Endodermal cell (in vitro differentiated cells): ENCODE results near the gene PARS2. TPM values are rescaled to one million over a fixed set of nuclear protein-coding genes. Genes with fewer than 3 reads are reported as not detected.

Experiments used
- DNase-seq: peaks from one replicate; pipeline ENCODE4 v3.0.0-alpha.2; 2017
- H3K27ac ChIP-seq: 2 replicates; pipeline ENCODE4 v1.5.1; 2013; ENCODE audit warnings: mild to moderate bottlenecking, low read depth, low read length, moderate library complexity
- H3K27me3 ChIP-seq: 2 replicates; pipeline ENCODE4 v1.6.1; 2013; ENCODE audit warnings: mild to moderate bottlenecking, low read length, moderate library complexity; ENCODE audit not compliant: insufficient read depth, control insufficient read depth, poor library complexity, severe bottlenecking
- H3K36me3 ChIP-seq: 2 replicates; pipeline ENCODE4 v1.7.0; 2013; ENCODE audit warnings: mild to moderate bottlenecking, low read length, moderate library complexity; ENCODE audit not compliant: control insufficient read depth, insufficient read depth
- H3K4me1 ChIP-seq: one replicate; pipeline ENCODE4 v1.7.0; 2013; ENCODE audit warnings: low read length; ENCODE audit not compliant: control insufficient read depth, insufficient read depth
- H3K4me3 ChIP-seq: 2 replicates; pipeline ENCODE4 v1.5.1; 2013; ENCODE audit warnings: mild to moderate bottlenecking, low read length, moderate library complexity
- H3K9ac ChIP-seq: 2 replicates; pipeline ENCODE4 v1.6.1; 2013; ENCODE audit warnings: mild to moderate bottlenecking, low read length, moderate library complexity; ENCODE audit not compliant: poor library complexity, severe bottlenecking; ENCODE audit errors: extremely low read depth
- H3K9me3 ChIP-seq: 2 replicates; pipeline ENCODE4 v1.6.1; 2013; ENCODE audit warnings: mild to moderate bottlenecking, low read length, moderate library complexity; ENCODE audit not compliant: control insufficient read depth
- H3K27ac Mint-ChIP-seq: 2 replicates; pipeline ENCODE4 v1.8.0; 2020; ENCODE audit warnings: mixed read lengths
- H3K27me3 Mint-ChIP-seq: 2 replicates; pipeline ENCODE4 v1.8.0; 2021; ENCODE audit warnings: mild to moderate bottlenecking, mixed read lengths; ENCODE audit not compliant: insufficient read depth
- H3K36me3 Mint-ChIP-seq: 2 replicates; pipeline ENCODE4 v1.8.0; 2020; ENCODE audit warnings: low read depth, mixed read lengths
- H3K4me1 Mint-ChIP-seq: 2 replicates; pipeline ENCODE4 v1.8.0; 2020; ENCODE audit warnings: mixed read lengths
- H3K4me3 Mint-ChIP-seq: 2 replicates; pipeline ENCODE4 v1.8.0; 2020; ENCODE audit warnings: mild to moderate bottlenecking, moderate library complexity, mixed read lengths
- H3K9me3 Mint-ChIP-seq: 2 replicates; pipeline ENCODE4 v1.8.0; 2020; ENCODE audit warnings: mild to moderate bottlenecking, mixed read lengths
- WGBS, 2 experiments: methylation state at CpG; one replicate each; pipeline versions ENCODE4 v1.1.5 to v1.1.7; 2013; ENCODE audit warnings: missing lambda C conversion rate in 2 of 2, mixed read lengths in 1 of 2; ENCODE audit not compliant: insufficient coverage in 1 of 2, insufficient read length in 1 of 2; 5-methylcytosine and 5-hydroxymethylcytosine counted together
- total RNA-seq, 2 donors: library from RNA; stranded (reverse); fragmentation: NEBNext Ultra II Directional in 1 of 2; extraction: Animal tissue kit (Norgen Biotek cat#: 25700) in 1 of 2; gene quantifications; 2 replicates in 1 of 2; 3 replicates in 1 of 2; pipeline ENCODE4 v1.2.1, GENCODE V29; 2021
- TF ChIP-seq, protein P1 (sequence below): fragments of 200-600 bp; sonication (generic); conservative IDR thresholded peaks from 2 replicates; pipeline ENCODE4 v1.5.0; 2021; ENCODE audit warnings: antibody characterized with exemption, mild to moderate bottlenecking

The PARS2 gene
- total RNA-seq, 2 donors from 2014 or later: 8.9 to 9.1 TPM

DNA sequence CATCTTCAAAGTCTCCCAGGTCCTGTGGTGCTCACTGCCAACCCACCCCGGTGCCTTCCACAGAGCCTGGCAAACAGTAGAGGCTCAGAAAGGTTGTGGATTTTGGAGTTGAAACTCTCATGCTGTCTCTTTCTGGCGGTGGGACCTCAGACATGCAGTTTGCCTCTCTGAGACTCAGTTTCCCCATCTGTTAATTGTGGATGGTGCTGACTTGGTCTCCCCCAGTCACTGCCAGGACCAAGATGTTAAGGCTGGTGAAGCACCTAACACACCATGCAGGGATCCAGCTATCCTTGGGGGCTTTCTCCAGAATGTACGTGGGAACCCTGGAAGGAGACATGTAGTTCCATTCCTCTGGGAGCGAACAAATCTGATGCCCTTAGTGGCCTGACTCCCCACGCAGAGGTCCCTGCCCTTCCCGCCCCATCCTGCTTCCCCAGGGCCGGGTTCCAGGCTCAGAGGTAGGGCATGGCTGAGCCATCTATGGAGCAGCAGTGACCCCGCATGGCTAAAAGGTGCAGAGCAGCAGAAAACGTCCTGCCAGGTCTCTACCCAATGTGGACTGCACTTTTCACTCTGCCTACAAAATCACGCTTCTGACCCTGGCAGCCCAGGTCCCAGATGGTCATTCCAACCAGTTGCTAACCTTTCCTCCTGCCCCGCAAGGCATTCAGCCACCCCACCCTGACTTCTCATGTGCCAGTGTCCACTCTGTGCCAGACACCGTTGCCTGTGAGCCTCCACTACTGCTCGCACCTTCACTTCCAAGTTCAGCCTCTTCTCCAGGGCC lies 46.0 kb upstream of the PARS2 start:
- Mint-ChIP-seq H3K9me3 (no peaks in the 10 kb centered on the region), H3K4me3 (no peak overlapping the region), H3K27me3 (peaks cover 4% of the 10 kb centered on the region), H3K4me1 (peaks cover 10% of the 10 kb centered on the region), H3K36me3 (no peaks in the 10 kb centered on the region), H3K27ac (no peak overlapping the region)
- TF ChIP-seq, protein P1, sequence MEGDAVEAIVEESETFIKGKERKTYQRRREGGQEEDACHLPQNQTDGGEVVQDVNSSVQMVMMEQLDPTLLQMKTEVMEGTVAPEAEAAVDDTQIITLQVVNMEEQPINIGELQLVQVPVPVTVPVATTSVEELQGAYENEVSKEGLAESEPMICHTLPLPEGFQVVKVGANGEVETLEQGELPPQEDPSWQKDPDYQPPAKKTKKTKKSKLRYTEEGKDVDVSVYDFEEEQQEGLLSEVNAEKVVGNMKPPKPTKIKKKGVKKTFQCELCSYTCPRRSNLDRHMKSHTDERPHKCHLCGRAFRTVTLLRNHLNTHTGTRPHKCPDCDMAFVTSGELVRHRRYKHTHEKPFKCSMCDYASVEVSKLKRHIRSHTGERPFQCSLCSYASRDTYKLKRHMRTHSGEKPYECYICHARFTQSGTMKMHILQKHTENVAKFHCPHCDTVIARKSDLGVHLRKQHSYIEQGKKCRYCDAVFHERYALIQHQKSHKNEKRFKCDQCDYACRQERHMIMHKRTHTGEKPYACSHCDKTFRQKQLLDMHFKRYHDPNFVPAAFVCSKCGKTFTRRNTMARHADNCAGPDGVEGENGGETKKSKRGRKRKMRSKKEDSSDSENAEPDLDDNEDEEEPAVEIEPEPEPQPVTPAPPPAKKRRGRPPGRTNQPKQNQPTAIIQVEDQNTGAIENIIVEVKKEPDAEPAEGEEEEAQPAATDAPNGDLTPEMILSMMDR: peak; percentile 90
- no peaks in the 10 kb centered on the region for H3K9me3 ChIP-seq
- H3K36me3 ChIP-seq: no peaks in the 10 kb centered on the region
- 51 to 52% methylated on average over 13 of the region's 13 CpGs for WGBS, 2 experiments
- no peaks in the 10 kb centered on the region for H3K27me3 ChIP-seq
- no peak overlapping the region for H3K4me3 ChIP-seq
- no peak overlapping the region for H3K27ac ChIP-seq
- H3K9ac ChIP-seq: no peak overlapping the region
- no peaks in the 10 kb centered on the region for H3K4me1 ChIP-seq
- peak; percentile 95 for DNase-seq

DNA sequence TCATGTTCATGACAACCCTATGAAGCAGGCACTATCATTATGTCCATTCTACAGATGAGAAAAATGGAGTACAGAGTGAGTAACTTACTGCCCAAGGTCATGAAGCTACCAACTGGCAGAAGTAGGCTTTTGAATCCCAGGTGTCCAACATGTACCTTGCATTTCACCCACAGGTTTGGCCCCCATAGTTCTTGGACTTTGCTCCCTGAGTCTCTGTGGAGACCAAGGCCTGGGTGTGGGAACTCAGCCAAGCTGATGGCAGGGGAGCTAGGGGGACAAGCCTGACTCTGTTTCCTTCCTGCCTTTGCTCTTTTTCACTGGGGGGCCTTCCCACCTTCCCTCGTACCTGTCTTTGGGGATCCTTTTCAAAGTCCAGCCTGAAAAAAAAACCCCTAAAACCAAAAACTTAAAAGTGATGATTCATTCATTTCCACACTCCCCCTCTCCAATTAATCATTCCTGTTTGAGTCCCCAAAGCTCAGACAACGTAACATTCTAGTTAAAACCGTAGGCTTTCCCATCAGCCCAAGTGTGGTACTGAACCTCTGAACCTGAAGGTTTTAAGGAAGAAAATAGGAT lies 45.3 kb upstream of the PARS2 start:
- H3K4me3 ChIP-seq: no peak overlapping the region
- H3K27me3 ChIP-seq: no peaks in the 10 kb centered on the region
- no peaks in the 10 kb centered on the region for H3K4me1 ChIP-seq
- Mint-ChIP-seq H3K4me3 (no peak overlapping the region), H3K9me3 (no peaks in the 10 kb centered on the region), H3K27me3 (peaks cover 4% of the 10 kb centered on the region), H3K36me3 (no peaks in the 10 kb centered on the region), H3K4me1 (peaks cover 10% of the 10 kb centered on the region), H3K27ac (no peak overlapping the region)
- no peaks in the 10 kb centered on the region for H3K36me3 ChIP-seq
- TF ChIP-seq, protein P1: no peak
- WGBS, 2 experiments: 90% methylated on average over 3 of the region's 3 CpGs; no CpG with 5 or more reads in 1 of the 2 experiments
- H3K9me3 ChIP-seq: no peaks in the 10 kb centered on the region
- peak; percentile 26 for DNase-seq
- H3K9ac ChIP-seq: no peak overlapping the region
- no peak overlapping the region for H3K27ac ChIP-seq

DNA sequence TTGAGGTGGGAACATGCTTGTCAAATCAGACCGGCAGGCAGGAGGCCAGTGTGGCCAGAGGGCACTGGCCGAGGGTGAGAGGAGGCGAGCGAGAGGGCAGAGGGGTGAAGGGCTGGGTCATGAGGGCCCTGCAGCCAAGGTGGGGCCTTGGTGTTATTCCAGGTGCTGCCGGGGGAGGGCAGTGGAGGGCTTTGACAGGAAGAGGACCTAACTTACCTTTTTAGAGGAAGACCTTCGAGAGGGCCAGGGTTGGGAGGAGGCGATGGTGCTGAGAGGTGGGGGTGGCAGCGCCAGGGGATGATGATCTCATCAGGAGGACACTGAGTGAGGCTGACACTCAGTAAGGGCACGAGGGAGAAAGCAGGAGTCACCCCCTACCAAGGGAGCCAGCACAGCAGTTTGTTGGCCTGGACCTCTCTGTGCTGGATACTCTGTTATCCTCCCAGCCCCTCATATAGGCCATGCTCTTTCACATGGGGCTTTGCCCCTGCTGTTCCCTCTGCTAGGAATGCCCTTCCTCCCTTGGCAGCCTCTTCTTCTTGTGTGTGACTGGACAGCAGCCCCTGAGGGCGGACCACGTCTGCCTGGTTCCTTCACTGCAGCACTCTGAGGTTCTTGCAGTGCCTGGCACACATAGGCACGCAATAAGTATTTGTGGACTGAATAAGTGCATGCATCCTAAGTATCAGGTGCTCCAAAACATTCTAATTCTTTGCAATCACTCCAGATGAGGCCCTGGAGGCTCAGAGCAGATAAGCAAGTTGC lies 44.3 kb upstream of the PARS2 start:
- Mint-ChIP-seq H3K36me3 (no peaks in the 10 kb centered on the region), H3K9me3 (no peaks in the 10 kb centered on the region), H3K27ac (no peak overlapping the region), H3K4me3 (no peak overlapping the region), H3K27me3 (peaks cover 9% of the 10 kb centered on the region), H3K4me1 (peaks cover 5% of the 10 kb centered on the region)
- no peak overlapping the region for H3K27ac ChIP-seq
- H3K36me3 ChIP-seq: no peaks in the 10 kb centered on the region
- H3K9ac ChIP-seq: no peak overlapping the region
- no peak overlapping the region for H3K4me3 ChIP-seq
- H3K9me3 ChIP-seq: no peaks in the 10 kb centered on the region
- TF ChIP-seq, protein P1: peak; percentile 55
- DNase-seq: peak; percentile 75
- 52 to 80% methylated on average over 3 to 12 of the region's 12 CpGs for whole genome bisulfite sequencing, 2 experiments
- H3K27me3 ChIP-seq: no peaks in the 10 kb centered on the region
- H3K4me1 ChIP-seq: no peaks in the 10 kb centered on the region
